GM06990 (cell line): ENCODE results near the gene TM9SF1.

Source experiments
- DNase-seq: peaks from one replicate; pipeline ENCODE4 v3.0.0-alpha.2; 2011; ENCODE audit not compliant: insufficient read length; ENCODE audit errors: extremely low read depth
- H3K27me3 ChIP-seq: replicated peaks from 2 replicates; pipeline ENCODE4 v1.6.0; 2011; ENCODE audit warnings: low read length; ENCODE audit not compliant: control insufficient read depth, insufficient read depth
- H3K36me3 ChIP-seq: 2 replicates; pipeline ENCODE4 v1.5.1; 2011; ENCODE audit warnings: low read length; ENCODE audit not compliant: control insufficient read depth, insufficient read depth
- H3K4me3 ChIP-seq: replicated peaks from 2 replicates; pipeline ENCODE4 v1.5.1; 2011; ENCODE audit warnings: low read depth, mild to moderate bottlenecking, control low read depth, low read length
- TF ChIP-seq, protein P1 (sequence below): IDR thresholded peaks from 2 replicates; pipeline ENCODE4 v1.5.1; 2011; ENCODE audit warnings: low read length, control low read depth, mild to moderate bottlenecking, inconsistent platforms; ENCODE audit not compliant: insufficient read depth, poor library complexity, severe bottlenecking

The TM9SF1 gene

DNA sequence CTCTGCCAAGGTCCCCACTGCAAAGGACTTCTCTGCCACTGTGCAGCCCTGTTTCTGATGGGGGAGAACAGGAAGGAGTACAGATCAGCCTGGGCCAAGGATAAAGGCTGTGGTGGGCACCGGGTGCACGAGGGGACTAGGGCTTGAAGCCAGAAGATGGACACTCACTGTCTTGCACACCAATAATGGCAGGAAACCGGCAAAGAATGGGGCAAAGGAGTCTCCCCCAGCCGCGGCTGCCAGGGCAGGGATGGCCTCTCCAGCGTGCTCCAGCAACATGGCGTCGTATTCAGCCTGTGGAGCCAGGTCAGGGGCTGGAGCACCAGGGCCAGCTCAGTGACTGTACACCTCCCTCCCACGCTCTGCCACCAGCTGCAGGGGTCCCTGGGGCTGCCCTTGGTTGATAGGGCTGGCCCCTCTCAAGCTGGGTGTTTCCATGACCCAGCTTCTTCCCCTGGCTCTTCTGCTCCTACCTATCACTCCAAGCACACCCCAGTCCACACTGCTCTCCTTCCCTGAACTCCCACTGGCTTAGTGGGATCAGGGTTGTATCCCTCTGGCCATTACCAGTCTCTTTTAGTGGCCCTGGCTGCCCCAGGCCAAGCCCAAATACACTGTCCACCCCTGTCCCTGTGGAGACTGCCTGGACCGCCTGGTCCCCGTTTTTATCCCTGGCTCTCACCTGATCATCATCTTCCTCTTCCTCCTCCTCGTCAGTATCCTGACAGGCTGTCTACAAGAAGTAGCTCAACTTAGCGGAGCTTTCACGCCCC, 12.9 kb downstream of the TM9SF1 start:
- Histone ChIP-seq H3K27me3 (no peaks in the 10 kb centered on the region), H3K4me3 (no peak overlapping the region), H3K36me3 (peaks cover 77% of the 10 kb centered on the region)
- no peak for DNase-seq
- TF ChIP-seq, protein P1, sequence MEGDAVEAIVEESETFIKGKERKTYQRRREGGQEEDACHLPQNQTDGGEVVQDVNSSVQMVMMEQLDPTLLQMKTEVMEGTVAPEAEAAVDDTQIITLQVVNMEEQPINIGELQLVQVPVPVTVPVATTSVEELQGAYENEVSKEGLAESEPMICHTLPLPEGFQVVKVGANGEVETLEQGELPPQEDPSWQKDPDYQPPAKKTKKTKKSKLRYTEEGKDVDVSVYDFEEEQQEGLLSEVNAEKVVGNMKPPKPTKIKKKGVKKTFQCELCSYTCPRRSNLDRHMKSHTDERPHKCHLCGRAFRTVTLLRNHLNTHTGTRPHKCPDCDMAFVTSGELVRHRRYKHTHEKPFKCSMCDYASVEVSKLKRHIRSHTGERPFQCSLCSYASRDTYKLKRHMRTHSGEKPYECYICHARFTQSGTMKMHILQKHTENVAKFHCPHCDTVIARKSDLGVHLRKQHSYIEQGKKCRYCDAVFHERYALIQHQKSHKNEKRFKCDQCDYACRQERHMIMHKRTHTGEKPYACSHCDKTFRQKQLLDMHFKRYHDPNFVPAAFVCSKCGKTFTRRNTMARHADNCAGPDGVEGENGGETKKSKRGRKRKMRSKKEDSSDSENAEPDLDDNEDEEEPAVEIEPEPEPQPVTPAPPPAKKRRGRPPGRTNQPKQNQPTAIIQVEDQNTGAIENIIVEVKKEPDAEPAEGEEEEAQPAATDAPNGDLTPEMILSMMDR, result no peak

DNA sequence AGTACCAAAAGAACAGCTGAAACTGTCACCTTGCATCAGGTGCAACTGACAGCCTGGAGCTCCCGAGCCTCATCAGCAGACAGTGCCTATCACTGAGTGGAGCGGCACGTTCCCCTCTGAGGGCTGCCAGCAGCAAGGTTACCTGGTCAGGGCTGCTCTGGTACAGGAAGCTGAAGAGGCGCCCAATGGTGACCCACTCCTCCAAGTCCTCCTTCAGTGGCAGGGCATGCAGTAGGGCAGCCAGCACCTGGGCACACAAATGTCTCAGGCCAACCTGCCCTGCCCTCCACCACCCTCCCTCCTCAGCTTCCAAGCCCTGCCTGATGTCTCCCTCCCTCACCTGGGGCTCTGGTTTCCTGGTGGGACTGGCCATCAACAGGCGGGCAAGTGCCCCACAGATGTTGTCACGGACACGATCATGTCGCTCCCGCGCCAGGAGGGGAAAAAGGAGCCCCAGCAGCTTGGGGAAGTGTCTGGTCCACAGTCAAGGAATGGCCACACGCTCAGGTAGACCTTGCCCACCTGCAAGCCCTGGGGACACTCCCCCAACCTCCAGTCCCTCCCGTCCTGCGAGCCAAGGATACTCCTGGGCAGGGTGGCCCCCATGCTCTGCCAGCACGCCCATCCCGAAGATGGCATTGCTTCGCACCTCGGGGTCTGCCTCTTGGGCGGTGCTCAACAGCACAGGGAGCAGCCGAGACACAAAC, 13.7 kb downstream of the TM9SF1 start:
- DNase-seq, result no peak
- Histone ChIP-seq H3K36me3 (peaks cover 76% of the 10 kb centered on the region), H3K4me3 (no peak overlapping the region), H3K27me3 (no peaks in the 10 kb centered on the region)
- TF ChIP-seq, protein P1, result no peak

DNA sequence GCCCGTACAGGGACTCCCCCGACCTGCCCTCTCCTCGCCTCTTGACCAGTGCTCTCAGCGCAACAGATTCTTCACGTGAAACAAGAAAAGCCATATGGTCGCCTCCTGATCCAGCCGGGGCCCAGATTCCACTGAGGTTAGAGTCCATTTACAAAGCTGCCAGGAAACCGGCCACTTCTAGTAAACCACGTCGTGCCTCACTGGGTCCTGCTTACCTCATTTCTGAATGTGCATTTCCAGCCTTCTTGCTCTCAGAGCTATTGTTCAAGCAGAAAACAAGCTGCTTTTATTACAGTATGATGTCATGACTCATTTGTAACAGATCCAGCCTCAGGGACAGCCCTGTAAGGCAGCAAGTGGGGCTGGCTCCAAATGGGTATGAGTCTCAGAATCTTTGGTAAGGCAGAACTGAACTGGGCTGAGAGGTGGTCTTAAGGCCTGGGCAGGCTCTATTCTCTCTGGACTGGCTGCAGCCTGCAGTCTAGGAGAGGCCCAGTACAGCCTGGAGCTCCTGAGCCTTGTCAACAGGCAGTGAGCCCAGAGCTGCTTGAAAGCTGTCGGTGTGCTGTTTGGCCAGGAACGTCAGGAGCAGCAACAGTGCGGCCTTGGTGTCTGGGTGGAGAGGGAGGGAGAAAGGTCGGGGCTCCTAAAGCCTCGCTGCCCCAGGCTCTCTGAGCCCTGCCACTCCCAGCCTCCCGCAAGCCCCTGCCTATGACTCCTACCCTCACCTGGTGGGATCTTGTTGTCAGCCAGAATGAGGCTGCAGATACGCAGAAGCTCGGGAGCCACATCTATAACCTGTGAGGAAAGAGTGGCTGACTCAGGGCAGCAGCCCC, 15.1 kb downstream of the TM9SF1 start:
- Histone ChIP-seq H3K27me3 (no peaks in the 10 kb centered on the region), H3K4me3 (no peak overlapping the region), H3K36me3 (peaks cover 68% of the 10 kb centered on the region)
- TF ChIP-seq, protein P1, result no peak
- DNase-seq, result no peak

DNA sequence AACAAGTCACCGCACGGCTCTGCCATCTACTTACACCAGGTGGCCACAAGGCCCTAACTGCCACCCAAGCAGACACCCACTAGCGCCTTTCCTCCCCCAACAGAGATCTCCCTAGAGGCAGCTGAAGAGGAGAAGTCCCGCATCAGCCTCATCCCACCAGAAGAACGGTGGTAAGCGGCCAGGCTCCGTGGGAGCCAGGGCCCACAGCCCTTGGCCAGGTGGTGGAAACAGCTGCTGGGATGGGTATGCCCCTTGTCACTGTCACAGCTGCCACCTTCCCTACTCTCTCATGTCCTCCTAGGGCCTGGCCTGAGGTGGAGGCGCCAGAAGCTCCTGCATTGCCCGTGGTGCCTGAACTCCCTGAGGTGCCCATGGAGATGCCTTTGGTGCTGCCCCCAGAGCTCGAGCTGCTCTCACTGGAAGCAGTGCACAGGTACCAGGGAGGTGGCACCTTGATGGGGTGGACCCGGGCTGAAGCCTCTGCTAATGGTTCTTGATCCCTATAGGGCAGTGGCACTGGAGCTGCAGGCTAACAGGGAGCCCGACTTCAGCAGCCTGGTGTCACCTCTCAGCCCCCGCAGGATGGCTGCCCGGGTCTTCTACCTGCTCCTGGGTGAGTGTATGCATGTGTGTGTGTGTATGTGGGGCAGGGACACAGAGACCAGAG, 15.8 kb downstream of the TM9SF1 start:
- H3K36me3 ChIP-seq, result peaks cover 64% of the 10 kb centered on the region
- TF ChIP-seq, protein P1, result no peak
- no peak for DNase-seq
- no peaks in the 10 kb centered on the region for H3K27me3 ChIP-seq
- no peak overlapping the region for H3K4me3 ChIP-seq

DNA sequence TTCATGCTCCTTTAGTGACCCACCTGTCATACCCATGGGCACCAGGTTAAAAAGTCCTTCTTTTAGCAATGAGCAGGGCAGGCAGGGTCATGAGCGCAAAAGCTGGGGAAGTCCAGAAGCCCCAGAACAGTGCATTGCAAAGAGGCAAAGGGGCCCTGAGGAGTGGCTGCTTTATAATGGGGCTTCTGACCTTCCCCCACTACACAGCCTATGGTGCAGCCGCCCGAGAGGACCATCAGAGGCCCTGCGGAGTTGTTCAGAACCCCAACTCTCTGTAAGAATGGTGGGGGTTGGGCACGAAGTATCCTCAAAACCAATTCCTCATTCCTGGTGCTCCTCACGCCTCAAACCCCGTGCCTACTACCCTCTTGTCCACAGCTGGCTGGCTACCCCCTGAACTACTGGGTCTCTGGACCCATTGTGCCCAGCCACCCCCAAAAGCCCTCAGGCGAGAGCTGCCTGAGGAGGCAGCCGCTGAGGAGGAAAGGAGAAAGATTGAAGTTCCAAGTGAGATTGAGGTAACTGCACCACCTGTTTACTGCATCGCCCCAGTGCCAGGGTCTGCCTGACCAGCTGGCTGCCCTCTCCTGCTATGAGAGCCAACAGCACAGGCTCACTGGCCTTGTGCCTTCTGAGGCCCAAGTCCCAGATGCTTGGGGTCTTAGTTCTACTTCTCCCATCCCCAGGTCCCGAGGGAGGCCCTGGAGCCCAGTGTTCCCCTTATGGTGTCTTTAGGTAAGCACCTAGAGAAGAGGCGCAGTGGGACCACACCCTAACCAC, 16.7 kb downstream of the TM9SF1 start:
- Histone ChIP-seq H3K36me3 (peaks cover 58% of the 10 kb centered on the region), H3K4me3 (no peak overlapping the region), H3K27me3 (no peaks in the 10 kb centered on the region)
- TF ChIP-seq, protein P1, result no peak
- DNase-seq, result no peak
